Panc1 (cell line): ENCODE data around the gene GPS2. TPM values are rescaled to one million over a fixed set of nuclear protein-coding genes. Genes with fewer than 3 reads are reported as not detected.

Source experiments
- ATAC-seq: fragments of 200-7000 bp; cut with Tn5 transposase; 2 replicates; pipeline ENCODE4 v1.9.1; 2020; ENCODE audit warnings: mild to moderate bottlenecking, moderate library complexity
- BruUV-seq: library from RNA; stranded (reverse); fragments of 400-500 nt; replicated peaks from 2 replicates; lab custom pipeline; 2021; lab: Mats Ljungman, UMichigan
- CTCF ChIA-PET: fragments of 300-600 bp; sonication (Branson Sonifier 250); formaldehyde crosslinking; loops from one replicate; lab custom pipeline; 2022; ENCODE audit warnings: antibody characterized with exemption; lab: Charles Lee
- POLR2A ChIA-PET: fragments of 300-600 bp; sonication (Branson Sonifier 250); formaldehyde crosslinking; loops from one replicate; lab custom pipeline; 2022; ENCODE audit warnings: antibody characterized with exemption; lab: Charles Lee
- DNase-seq: peaks from one replicate; pipeline ENCODE4 v3.0.0-alpha.2; 2010; ENCODE audit warnings: low read depth, low spot score
- H3K27ac ChIP-seq: 2 replicates; pipeline ENCODE4 v1.5.1; 2011; ENCODE audit warnings: mild to moderate bottlenecking, low read length, inconsistent platforms
- H3K27me3 ChIP-seq: fragments of 200-500 bp; sonication (Bioruptor generic); 2 replicates; pipeline ENCODE4 v1.6.0; 2014; ENCODE audit warnings: low read length, inconsistent platforms; ENCODE audit not compliant: control insufficient read depth, insufficient read depth
- H3K36me3 ChIP-seq: fragments of 200-500 bp; sonication (Bioruptor generic); 2 replicates; pipeline ENCODE4 v1.5.1; 2014; ENCODE audit warnings: inconsistent platforms, mild to moderate bottlenecking, low read length, moderate library complexity; ENCODE audit not compliant: control insufficient read depth, insufficient read depth
- H3K4me1 ChIP-seq: 2 replicates; pipeline ENCODE4 v1.5.1; 2011; ENCODE audit warnings: inconsistent platforms, mild to moderate bottlenecking, low read length, moderate library complexity; ENCODE audit not compliant: control insufficient read depth, insufficient read depth
- H3K4me3 ChIP-seq, 2 experiments: 2 replicates each; pipeline ENCODE4 v1.5.1; 2011 to 2012; ENCODE audit warnings: low read depth in 2 of 2, low read length in 2 of 2, mild to moderate bottlenecking in 2 of 2, inconsistent platforms in 1 of 2, moderate library complexity in 1 of 2
- H3K9me3 ChIP-seq: fragments of 200-500 bp; sonication (Bioruptor generic); 2 replicates; pipeline ENCODE4 v1.5.1; 2014; ENCODE audit warnings: low read depth, mild to moderate bottlenecking, inconsistent platforms, low read length, moderate library complexity; ENCODE audit not compliant: control insufficient read depth, insufficient read depth
- POLR2AphosphoS5 ChIP-seq: IDR thresholded peaks from 2 replicates; pipeline ENCODE4 v1.6.1; 2012; ENCODE audit warnings: mild to moderate bottlenecking, low read depth, low read length, moderate library complexity
- SIN3A ChIP-seq: IDR thresholded peaks from 2 replicates; pipeline ENCODE4 v1.6.1; 2012; ENCODE audit warnings: low read depth, mild to moderate bottlenecking, low read length, moderate library complexity, borderline replicate concordance; ENCODE audit not compliant: insufficient read depth
- TCF7L2 ChIP-seq: IDR thresholded peaks from 2 replicates; pipeline ENCODE4 v1.6.1; 2011; ENCODE audit warnings: mild to moderate bottlenecking, low read depth, low read length, inconsistent platforms
- in situ Hi-C: cut with HindIII; loops from 2 replicates; pipeline ENCODE4 v1.10.0; 2016; ENCODE audit warnings: low sequenced_read_pairs, low pct_unique_long_range_greater_than_20kb
- intact Hi-C: fragments of 100-400 bp; cut with micrococcal nuclease; formaldehyde crosslinking; loops from one replicate; pipeline ENCODE4 v1.10.0; 2022; ENCODE audit not compliant: unreplicated experiment
- total RNA-seq: library from RNA; stranded (reverse); gene quantifications from one replicate; pipeline ENCODE4 v1.2.1, GENCODE V29; 2021; ENCODE audit not compliant: unreplicated experiment
- TF ChIP-seq, protein P1 (sequence below): fragments of 450-650 bp; IDR thresholded peaks from 2 replicates; pipeline ENCODE4 v1.5.1; 2017; ENCODE audit warnings: mild to moderate bottlenecking
- TF ChIP-seq, protein P2 (sequence below), 2 experiments: IDR thresholded peaks; 2 replicates each; pipeline ENCODE4 v1.6.1; 2011 to 2012; ENCODE audit warnings: low read depth in 2 of 2, control low read depth in 1 of 2, low read length in 1 of 2, mild to moderate bottlenecking in 1 of 2, moderate library complexity in 1 of 2; ENCODE audit not compliant: insufficient read depth in 1 of 2

GPS2 gene
- total RNA-seq, 1 experiment from 2014 or later, result 96.6 TPM

GRCh38 chr17:7285679-7286078, 29.5 kb downstream of the GPS2 start:
- BruUV-seq, result no TSS peak
- Histone ChIP-seq H3K9me3 (no peaks in the 10 kb centered on the region), H3K27ac (no peak overlapping the region), H3K36me3 (no peaks in the 10 kb centered on the region), H3K27me3 (no peaks in the 10 kb centered on the region), H3K4me1 (no peaks in the 10 kb centered on the region), H3K4me3 (no peak overlapping the region)
- in situ Hi-C loops, result no loop called here
- TF ChIP-seq, protein P1, sequence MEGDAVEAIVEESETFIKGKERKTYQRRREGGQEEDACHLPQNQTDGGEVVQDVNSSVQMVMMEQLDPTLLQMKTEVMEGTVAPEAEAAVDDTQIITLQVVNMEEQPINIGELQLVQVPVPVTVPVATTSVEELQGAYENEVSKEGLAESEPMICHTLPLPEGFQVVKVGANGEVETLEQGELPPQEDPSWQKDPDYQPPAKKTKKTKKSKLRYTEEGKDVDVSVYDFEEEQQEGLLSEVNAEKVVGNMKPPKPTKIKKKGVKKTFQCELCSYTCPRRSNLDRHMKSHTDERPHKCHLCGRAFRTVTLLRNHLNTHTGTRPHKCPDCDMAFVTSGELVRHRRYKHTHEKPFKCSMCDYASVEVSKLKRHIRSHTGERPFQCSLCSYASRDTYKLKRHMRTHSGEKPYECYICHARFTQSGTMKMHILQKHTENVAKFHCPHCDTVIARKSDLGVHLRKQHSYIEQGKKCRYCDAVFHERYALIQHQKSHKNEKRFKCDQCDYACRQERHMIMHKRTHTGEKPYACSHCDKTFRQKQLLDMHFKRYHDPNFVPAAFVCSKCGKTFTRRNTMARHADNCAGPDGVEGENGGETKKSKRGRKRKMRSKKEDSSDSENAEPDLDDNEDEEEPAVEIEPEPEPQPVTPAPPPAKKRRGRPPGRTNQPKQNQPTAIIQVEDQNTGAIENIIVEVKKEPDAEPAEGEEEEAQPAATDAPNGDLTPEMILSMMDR, result no peak
- POLR2A ChIA-PET, result no interaction called here
- intact Hi-C loops, result no loop called here
- no peak for ATAC-seq
- CTCF ChIA-PET, result no interaction called here
- DNase-seq, result no peak

DNA sequence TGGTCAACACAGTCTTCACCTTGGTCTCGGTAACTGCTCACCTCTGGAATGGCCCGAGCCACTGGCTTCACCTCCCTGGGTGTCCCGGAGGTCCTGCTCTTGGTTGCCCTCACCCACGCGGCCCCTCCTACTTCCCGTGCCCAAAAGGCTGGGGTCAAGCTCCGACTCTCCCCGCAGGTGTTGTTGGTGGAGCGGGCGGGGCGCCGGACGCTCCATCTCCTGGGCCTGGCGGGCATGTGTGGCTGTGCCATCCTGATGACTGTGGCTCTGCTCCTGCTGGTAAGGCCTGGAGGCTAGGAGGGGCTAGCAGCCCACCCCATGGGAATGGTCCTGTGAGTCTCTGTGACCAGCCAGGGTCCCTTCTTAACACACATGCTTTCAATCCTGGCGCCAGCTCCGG, 30.2 kb downstream of the GPS2 start:
- BruUV-seq, result no TSS peak
- Histone ChIP-seq H3K36me3 (no peaks in the 10 kb centered on the region), H3K4me3 (no peak overlapping the region), H3K4me1 (no peaks in the 10 kb centered on the region), H3K27me3 (no peaks in the 10 kb centered on the region), H3K27ac (no peak overlapping the region), H3K9me3 (no peaks in the 10 kb centered on the region)
- ChIA-PET CTCF (no interaction called here), POLR2A (no interaction called here)
- intact Hi-C loops, result no loop called here
- TF ChIP-seq SIN3A (no peak), POLR2AphosphoS5 (no peak), TCF7L2 (no peak)
- TF ChIP-seq, protein P2, sequence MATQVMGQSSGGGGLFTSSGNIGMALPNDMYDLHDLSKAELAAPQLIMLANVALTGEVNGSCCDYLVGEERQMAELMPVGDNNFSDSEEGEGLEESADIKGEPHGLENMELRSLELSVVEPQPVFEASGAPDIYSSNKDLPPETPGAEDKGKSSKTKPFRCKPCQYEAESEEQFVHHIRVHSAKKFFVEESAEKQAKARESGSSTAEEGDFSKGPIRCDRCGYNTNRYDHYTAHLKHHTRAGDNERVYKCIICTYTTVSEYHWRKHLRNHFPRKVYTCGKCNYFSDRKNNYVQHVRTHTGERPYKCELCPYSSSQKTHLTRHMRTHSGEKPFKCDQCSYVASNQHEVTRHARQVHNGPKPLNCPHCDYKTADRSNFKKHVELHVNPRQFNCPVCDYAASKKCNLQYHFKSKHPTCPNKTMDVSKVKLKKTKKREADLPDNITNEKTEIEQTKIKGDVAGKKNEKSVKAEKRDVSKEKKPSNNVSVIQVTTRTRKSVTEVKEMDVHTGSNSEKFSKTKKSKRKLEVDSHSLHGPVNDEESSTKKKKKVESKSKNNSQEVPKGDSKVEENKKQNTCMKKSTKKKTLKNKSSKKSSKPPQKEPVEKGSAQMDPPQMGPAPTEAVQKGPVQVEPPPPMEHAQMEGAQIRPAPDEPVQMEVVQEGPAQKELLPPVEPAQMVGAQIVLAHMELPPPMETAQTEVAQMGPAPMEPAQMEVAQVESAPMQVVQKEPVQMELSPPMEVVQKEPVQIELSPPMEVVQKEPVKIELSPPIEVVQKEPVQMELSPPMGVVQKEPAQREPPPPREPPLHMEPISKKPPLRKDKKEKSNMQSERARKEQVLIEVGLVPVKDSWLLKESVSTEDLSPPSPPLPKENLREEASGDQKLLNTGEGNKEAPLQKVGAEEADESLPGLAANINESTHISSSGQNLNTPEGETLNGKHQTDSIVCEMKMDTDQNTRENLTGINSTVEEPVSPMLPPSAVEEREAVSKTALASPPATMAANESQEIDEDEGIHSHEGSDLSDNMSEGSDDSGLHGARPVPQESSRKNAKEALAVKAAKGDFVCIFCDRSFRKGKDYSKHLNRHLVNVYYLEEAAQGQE (IDR thresholded peaks at IDR 0.05; ENCODE audit: insufficient read depth in 1 of 2, low read depth in 2 of 2, low read length in 1 of 2), result no peak
- TF ChIP-seq, protein P1, result no peak
- DNase-seq (no peak), ATAC-seq (no peak)
- in situ Hi-C loops, result no loop called here
